ENCODE results near the gene LRBA.
"Not testable (repeated sequence)": the region's sequence is repeated elsewhere in the genome, so short reads cannot be mapped to it uniquely, and the experiment has no call there.

LRBA gene

GRCh38 chr4:150971901-150972300 lies 43.2 kb downstream of the LRBA start:
- no peak for DNase-seq

DNA sequence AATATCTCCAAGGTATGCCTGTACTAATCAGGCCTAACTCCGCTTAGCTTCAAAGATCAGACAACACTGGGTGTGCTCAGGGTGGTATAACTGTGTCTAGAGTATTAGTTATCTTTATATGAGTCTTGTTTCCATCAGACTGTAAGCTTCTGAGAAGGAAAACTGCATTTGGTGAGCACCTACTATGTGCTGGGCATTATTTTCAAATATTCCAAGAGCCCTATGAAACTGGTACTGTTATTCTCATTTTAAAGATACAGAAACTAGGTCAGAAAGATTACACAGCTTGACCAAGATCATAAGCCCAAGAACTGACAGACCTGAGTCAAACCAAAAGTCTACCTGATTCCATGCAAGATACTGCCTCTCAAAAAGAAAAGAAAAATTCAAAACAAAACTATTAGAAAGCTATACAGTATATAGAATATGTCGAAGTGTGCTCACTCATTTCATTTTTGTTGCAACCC lies 44.4 kb downstream of the LRBA start:
- no peak for DNase-seq

- DNase-seq = no peak
Observed at GRCh38 chr4:150964754-150965153, 50.3 kb downstream of the LRBA start.

DNA sequence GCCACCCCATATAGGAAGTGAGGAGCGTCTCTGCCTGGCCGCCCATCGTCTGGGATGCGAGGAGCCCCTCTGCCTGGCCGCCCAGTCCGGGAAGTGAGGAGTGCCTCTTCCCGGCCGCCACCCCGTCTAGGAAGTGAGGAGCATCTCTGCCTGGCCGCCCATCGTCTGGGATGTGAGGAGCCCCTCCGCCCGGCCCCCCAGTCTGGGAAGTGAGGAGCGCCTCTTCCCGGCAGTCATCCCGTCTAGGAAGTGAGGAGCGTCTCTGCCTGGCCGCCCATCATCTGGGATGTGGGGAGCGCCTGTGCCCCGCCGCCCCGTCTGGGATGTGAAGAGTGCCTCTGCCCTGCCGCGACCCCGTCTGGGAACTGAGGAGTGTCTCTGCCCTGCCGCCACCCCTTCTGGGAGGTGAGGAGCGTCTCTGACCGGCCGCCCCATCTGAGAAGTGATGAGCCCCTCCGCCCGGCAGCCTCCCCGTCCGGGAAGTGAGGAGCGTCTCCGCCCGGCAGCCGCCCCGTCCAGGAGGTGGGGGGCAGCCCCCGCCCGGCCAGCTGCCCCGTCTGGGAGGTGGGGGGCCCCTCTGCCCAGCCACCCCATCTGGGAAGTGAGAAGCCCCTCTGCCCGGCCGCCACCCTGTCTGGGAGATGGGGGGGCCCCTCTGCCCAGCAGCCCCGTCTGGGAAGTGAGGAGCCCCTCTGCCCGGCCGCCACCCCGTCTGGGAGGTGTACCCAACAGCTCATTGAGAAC lies 51.3 kb downstream of the LRBA start:
- not testable (repeated sequence) for DNase-seq

DNA sequence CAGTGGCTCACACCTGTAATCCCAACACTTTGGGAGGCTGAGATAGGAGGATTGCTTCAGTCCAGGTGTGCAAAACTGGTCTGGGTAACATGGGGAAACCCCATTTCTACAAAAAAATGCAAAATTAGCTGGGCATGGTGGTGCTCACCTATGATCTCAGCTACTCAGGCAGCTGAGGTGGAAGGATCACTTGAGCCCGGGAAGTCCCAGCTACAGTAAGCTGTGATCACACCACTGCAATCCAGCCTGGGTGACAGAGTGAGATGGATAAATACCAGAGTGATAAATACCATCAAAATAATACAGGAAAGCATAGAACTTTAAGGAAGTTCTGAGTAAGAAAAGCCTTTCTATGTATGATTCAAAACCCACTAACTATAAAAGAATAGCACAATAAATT lies 52.8 kb downstream of the LRBA start:
- DNase-seq = no peak

DNA sequence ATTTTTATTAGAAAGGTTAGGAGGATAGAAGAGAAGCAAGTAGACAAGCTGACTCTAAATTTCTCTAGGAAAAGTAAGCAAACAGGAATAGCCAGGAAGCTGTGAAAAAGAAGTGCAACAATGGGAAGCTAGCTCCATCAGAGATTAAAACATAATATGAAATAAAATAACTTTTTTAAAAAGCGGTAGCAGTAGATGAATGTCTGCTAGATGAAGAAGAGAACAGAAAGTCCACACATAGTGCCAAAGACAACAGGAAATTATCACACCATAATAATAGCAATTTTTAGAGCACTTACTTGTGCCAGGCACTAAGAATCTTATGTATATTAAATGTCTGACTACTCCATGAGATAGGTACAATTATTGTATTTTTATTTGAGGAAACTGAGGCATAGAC lies 53.5 kb downstream of the LRBA start:
- DNase-seq = no peak

DNA sequence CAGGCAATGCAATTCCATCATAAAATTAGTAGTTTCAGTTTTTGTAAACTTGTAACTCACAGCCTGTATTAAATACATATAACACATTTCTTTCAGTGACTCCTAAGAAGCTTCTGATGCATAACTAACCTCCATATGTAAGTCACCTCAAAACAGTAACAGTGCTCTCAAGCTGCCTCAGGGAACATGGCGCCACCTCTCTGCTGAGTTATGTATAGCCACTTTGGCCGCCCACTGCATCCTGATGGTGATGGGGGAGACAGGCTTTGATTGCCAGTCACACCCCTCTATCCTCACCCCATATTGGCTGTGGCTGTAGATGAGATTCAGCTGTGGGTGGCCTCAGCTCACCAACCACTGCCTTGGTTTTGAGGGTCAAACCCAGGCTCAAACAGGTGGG lies 54.3 kb downstream of the LRBA start:
- peak in 1 of 2 donors; percentile 17 for DNase-seq

- DNase-seq = no peak
Observed at GRCh38 chr4:150960079-150960478, 55.0 kb downstream of the LRBA start.

GRCh38 chr4:150957981-150958380 lies 57.1 kb downstream of the LRBA start:
- not testable (repeated sequence) for DNase-seq

GRCh38 chr4:150957095-150957494 lies 58.0 kb downstream of the LRBA start:
- DNase-seq = not testable (repeated sequence)

DNA sequence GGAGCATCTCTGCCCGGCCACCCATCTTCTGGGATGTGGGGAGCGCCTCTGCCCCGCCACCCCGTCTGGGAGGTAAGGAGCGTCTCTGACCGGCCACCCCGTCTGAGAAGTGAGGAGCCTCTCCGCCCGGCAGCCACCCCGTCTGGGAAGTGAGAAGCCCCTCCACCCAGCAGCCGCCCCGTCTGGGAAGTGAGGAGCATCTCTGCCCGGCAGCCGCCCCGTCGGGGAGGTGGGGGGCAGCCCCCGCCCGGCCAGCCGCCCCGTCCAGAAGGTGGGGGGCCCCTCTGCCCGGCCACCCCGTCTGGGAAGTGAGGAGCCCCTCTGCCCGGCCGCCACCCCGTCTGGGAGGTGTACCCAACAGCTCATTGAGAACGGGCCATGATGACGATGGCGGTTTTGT lies 61.2 kb downstream of the LRBA start:
- DNase-seq = not testable (repeated sequence)

DNA sequence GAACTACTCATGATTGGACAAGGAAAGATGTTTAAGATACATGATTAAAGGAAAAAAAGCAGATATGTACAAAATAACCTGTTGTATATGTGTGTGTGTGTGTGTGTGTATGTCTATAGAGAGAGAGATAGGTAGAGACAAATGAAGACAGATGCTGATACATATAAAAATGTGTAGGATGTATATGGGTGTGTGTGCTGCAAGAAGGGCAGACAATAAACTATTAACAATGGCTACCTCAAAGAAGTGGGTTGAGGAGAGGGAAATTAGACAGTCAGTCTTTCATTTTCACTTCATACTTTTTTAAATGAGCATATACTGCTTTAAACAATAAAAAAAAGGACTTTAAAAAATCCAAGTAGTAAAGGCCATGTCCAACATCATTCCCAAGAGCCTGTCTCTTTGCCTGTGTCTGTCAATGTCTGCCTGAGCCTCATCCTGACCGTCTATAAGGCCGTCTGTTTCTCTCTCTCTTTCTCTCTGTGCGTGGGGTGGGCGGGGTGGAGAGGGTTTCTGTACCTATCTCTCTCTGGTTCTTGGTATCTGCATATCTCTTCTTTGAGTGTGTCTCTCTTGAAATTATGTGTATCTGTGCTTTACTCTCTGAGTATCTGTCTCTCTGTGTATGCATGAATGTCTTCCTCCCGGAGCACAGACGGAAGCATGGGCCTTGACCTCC lies 62.8 kb downstream of the LRBA start:
- no peak for DNase-seq

DNA sequence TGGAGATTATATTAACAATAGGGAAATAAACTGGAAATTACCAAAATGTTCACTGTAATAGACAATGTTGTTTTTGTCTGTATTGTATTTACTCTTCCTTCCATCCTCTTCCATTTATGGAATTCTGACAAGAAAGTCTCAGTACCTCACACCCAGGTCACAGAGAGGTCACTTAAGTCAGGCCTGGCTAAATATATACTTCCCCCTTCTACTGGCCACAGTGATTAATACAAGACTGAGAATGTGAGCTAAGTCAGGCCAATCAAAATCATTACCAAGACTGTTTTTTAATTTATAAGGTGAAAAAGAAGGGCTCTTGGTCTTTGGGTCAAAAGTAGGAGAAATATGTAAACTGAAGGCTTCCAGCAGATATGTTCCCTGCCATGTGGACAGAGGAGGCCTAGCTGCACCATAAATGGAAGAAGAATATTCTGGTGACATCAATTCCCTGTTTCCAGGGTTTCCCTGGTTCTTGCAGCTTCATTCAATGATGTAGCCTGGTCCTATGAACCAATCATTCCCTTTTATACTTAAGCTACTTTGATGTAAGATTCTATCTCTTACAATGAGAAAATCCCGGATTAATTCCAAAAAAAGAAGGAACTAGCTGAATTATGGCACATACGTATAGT lies 64.3 kb downstream of the LRBA start:
- no peak for DNase-seq

GRCh38 chr4:150949943-150950342 lies 65.1 kb downstream of the LRBA start:
- DNase-seq = no peak

GRCh38 chr4:150949342-150949741 lies 65.7 kb downstream of the LRBA start:
- no peak for DNase-seq

DNA sequence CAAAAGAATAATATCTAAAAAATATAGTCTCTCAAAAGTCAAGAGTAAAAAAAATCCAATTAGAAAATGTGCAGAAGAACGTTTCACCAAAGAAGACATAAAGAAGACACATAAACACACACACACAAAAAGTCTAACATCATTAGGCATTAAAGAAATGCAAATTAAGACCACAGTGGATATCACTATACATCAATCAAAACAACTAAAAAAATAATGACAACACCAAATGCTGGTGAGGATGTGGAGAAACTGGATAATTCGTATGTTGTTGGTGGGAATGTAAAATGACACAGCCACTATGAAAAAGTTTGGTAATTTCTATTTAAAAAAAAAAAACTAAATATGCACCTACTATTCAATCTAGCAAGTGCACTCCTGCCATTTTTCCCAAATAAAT lies 66.4 kb downstream of the LRBA start:
- no peak for DNase-seq

GRCh38 chr4:150948074-150948473 lies 67.0 kb downstream of the LRBA start:
- DNase-seq = no peak

GRCh38 chr4:150944660-150945059 lies 70.4 kb downstream of the LRBA start:
- no peak for DNase-seq

- no peak for DNase-seq
Observed at GRCh38 chr4:150943818-150944217, 71.3 kb downstream of the LRBA start.

DNA sequence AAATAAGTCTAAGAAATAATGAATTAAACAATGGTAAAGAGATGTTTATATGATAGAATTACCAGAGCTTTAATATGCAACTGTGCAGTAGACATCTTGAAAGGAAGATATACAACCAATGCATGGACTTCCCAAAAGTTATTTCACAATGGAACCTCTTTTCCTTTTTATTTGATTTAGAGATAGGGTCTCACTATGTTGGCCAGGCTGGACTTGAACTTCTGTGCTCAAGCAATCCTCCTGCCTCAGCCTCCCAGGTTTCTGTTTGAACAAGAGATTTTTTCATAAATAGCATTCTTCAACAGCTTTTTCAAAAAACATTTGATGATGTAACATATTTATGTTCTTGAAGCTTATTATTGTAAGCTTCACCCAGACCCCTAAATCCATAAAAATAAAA lies 72.0 kb downstream of the LRBA start:
- DNase-seq = no peak

- no peak for DNase-seq
Observed at GRCh38 chr4:150942539-150942938, 72.5 kb downstream of the LRBA start.

DNA sequence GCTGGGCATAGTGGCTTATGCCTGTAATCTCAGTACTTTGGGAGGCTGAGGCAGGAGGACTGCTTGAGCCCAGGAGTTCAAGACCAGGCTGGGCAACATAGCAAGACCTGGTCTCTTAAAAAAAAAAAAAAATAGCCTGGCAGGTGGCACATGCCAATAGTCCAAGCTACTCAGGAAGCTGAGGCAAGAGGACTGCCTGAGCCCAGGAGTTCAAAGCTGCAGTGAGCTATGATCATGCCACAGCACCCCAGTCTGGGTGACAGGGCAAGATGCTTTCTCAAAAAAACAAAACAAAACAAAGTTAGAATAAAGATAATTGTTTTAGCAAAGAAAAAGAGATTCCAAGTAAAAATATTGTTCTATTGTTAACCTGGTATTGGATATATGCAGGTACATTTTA lies 75.0 kb downstream of the LRBA start:
- DNase-seq = no peak

DNA sequence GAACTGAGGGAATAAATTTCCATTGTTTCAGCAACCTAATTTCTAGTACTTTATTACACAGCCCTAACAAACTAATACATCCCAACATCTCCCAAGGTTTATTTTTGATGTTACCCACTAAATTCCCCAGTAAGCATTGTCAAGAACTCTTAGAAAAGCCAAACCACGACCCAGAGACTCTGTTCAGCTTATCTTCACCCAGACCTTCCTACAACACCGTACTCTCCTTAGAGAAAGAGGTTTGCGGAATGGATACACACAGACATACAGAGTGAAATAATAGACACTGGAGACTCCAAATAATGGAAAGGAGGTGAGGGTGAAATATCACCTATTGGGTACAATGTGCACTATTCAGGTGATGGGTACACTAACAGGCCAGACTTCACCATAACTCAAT lies 75.6 kb downstream of the LRBA start:
- no peak for DNase-seq

DNA sequence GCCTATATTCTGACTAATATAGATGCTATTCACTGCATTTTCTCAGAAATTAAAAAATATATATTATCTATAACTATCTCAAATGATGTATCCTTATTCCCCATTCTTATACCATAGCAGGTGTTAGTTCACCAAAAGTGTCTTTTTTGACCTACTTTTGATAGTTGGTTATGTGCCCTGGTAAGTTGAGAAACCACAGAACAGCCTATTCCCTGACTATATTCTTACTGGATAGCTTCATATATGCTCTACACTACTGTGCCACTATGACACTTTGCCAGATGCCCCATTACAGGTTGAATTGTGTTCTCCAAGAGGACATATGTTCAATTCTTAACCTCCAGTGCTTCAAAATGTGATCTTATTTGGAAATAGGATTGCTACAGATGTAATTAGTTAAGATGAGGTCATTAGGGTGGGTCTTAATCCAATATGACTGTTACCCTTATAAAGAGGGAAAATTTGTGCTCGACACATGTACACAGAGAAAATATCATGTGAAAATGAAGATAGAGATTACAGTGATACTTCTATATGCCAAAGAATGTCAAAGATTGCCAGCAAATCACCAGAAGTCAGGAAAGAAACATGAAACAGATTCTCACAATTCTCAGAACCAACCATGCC lies 76.1 kb downstream of the LRBA start:
- no peak for DNase-seq
